Endothelial cell of umbilical vein (primary cell): ENCODE results near the gene RNF224. TPM values are rescaled to one million over a fixed set of nuclear protein-coding genes. Genes with fewer than 3 reads are reported as not detected.

Source experiments
- BruUV-seq: library from RNA; stranded (reverse); fragments of 400-500 nt; replicated peaks from 2 replicates; lab custom pipeline; 2021; lab: Mats Ljungman, UMichigan
- CTCF ChIA-PET: fragments of 300-600, 350-600 bp; sonication (Branson Sonifier 250); formaldehyde crosslinking; loops from one replicate; lab custom pipeline; 2021; ENCODE audit warnings: antibody characterized with exemption, inconsistent platforms; lab: Charles Lee
- POLR2A ChIA-PET: fragments of 300-600, 350-600 bp; sonication (Branson Sonifier 250); formaldehyde crosslinking; loops from one replicate; lab custom pipeline; 2021; ENCODE audit warnings: antibody characterized with exemption, inconsistent platforms; lab: Charles Lee
- DNase-seq: peaks from one replicate; pipeline ENCODE4 v3.0.0-alpha.2; 2011; ENCODE audit warnings: low read depth, low spot score
- FAIRE-seq: peaks from 2 replicates; lab custom pipeline; 2011; peaks lifted over from hg19 to GRCh38; lab: Jason Lieb, UNC
- H2AFZ ChIP-seq: 2 replicates; pipeline ENCODE4 v1.6.0; 2012; ENCODE audit warnings: low read depth, low read length, control low read depth, inconsistent platforms
- H3K27ac ChIP-seq: 2 replicates; pipeline ENCODE4 v1.5.1; 2011; ENCODE audit warnings: low read depth, mild to moderate bottlenecking, control low read depth, low read length, moderate library complexity; ENCODE audit not compliant: insufficient read depth
- H3K27me3 ChIP-seq, 2 experiments: 2 replicates each; pipeline versions ENCODE4 v1.6.0 to v1.6.1; 2011; ENCODE audit warnings: low read length in 2 of 2, mixed read lengths in 1 of 2; ENCODE audit not compliant: control insufficient read depth in 2 of 2, insufficient read depth in 2 of 2
- H3K36me3 ChIP-seq, 2 experiments: 2 replicates in 1 of 2; 3 replicates in 1 of 2; pipeline ENCODE4 v1.5.1; 2011; ENCODE audit warnings: low read length in 2 of 2, mild to moderate bottlenecking in 1 of 2, moderate library complexity in 1 of 2; ENCODE audit not compliant: control insufficient read depth in 2 of 2, insufficient read depth in 2 of 2; ENCODE audit errors: extremely low read depth in 1 of 2
- H3K4me1 ChIP-seq: 3 replicates; pipeline ENCODE4 v1.5.1; 2011; ENCODE audit warnings: mild to moderate bottlenecking, low read length; ENCODE audit not compliant: control insufficient read depth, insufficient read depth; ENCODE audit errors: extremely low read depth
- H3K4me2 ChIP-seq: 2 replicates; pipeline ENCODE4 v1.6.1; 2011; ENCODE audit warnings: low read length, control low read depth, mixed read lengths; ENCODE audit not compliant: insufficient read depth
- H3K4me3 ChIP-seq, 3 experiments: fragments of 200-600 bp in 1 of 3; sonication (generic), shearing (Covaris generic) in 1 of 3; replicated peaks in 1 of 3; 2 replicates each; pipeline ENCODE4 v1.5.1; 2011 to 2016; ENCODE audit warnings: control low read depth in 3 of 3, low read length in 3 of 3, mild to moderate bottlenecking in 2 of 3, inconsistent platforms in 1 of 3, low read depth in 1 of 3, moderate library complexity in 1 of 3; ENCODE audit not compliant: insufficient read depth in 1 of 3
- H3K79me2 ChIP-seq: 2 replicates; pipeline ENCODE4 v1.6.0; 2012; ENCODE audit warnings: low read length, inconsistent platforms; ENCODE audit not compliant: control insufficient read depth, insufficient read depth
- H3K9ac ChIP-seq: replicated peaks from 2 replicates; pipeline ENCODE3; 2011; ENCODE audit warnings: low read length, control low read depth; ENCODE audit not compliant: insufficient read depth; ENCODE audit errors: extremely low read depth
- H3K9me1 ChIP-seq: replicated peaks from 3 replicates; pipeline ENCODE4 v1.6.0; 2011; ENCODE audit warnings: mild to moderate bottlenecking, low read length; ENCODE audit not compliant: control insufficient read depth, insufficient read depth; ENCODE audit errors: extremely low read depth
- H3K9me3 ChIP-seq: replicated peaks from 2 replicates; pipeline ENCODE4 v1.5.1; 2012; ENCODE audit warnings: low read length, inconsistent platforms; ENCODE audit not compliant: control insufficient read depth, insufficient read depth
- H4K20me1 ChIP-seq: replicated peaks from 2 replicates; pipeline ENCODE3; 2011; ENCODE audit warnings: mild to moderate bottlenecking, low read length; ENCODE audit not compliant: control insufficient read depth, insufficient read depth; ENCODE audit errors: extremely low read depth
- EZH2 ChIP-seq: IDR thresholded peaks from 2 replicates; pipeline ENCODE4 v1.6.1; 2012; ENCODE audit warnings: borderline replicate concordance, low read depth, mild to moderate bottlenecking, moderate library complexity, low read length, inconsistent platforms; ENCODE audit not compliant: severe bottlenecking
- FOS ChIP-seq: IDR thresholded peaks from 2 replicates; pipeline ENCODE4 v1.6.1; 2011; ENCODE audit warnings: mild to moderate bottlenecking, low read length, moderate library complexity, borderline replicate concordance; ENCODE audit not compliant: insufficient read depth
- GATA2 ChIP-seq: IDR thresholded peaks from 2 replicates; pipeline ENCODE4 v1.7.0; 2011; ENCODE audit warnings: low read depth, mild to moderate bottlenecking, moderate library complexity, mixed read lengths, low read length; ENCODE audit not compliant: insufficient read length, insufficient read depth
- JUN ChIP-seq: IDR thresholded peaks from 2 replicates; pipeline ENCODE4 v1.6.1; 2011; ENCODE audit warnings: borderline replicate concordance, low read depth; ENCODE audit not compliant: insufficient read length, insufficient read depth
- MYC ChIP-seq: IDR thresholded peaks from one replicate; pipeline ENCODE4 v1.6.1; 2011; ENCODE audit warnings: mild to moderate bottlenecking, low read depth, low read length
- POLR2A ChIP-seq: IDR thresholded peaks from 2 replicates; pipeline ENCODE4 v1.6.1; 2012; ENCODE audit warnings: low read depth, mild to moderate bottlenecking, control low read depth, low read length
- POLR2AphosphoS5 ChIP-seq: IDR thresholded peaks from 2 replicates; pipeline ENCODE4 v1.6.1; 2012; ENCODE audit warnings: low read depth, mild to moderate bottlenecking, control low read depth, low read length, moderate library complexity; ENCODE audit not compliant: insufficient read depth
- dilution Hi-C: fragments of 300-500 bp; cut with MboI; formaldehyde crosslinking; loops from one replicate; pipeline ENCODE4 v1.15.0; 2019; ENCODE audit warnings: low sequenced_read_pairs; ENCODE audit not compliant: extremely low pct_ligation_motif_present
- intact Hi-C: fragments of 100-400 bp; cut with micrococcal nuclease; formaldehyde crosslinking; loops from one replicate; pipeline ENCODE4 v1.10.0; 2022
- polyA plus RNA-seq, 4 experiments: library from polyadenylated mRNA; depleted of rRNA in 3 of 4; stranded (reverse) in 3 of 4; unstranded in 1 of 4; fragments of >200 nt; gene quantifications; 2 replicates each; pipeline versions ENCODE4 v1.2.1 to v1.2.3, GENCODE V29; 2011 to 2012; ENCODE audit warnings: missing spikeins in 1 of 4
- total RNA-seq: library from RNA; stranded (reverse); gene quantifications from 2 replicates; pipeline ENCODE4 v1.2.3, GENCODE V29; 2021
- TF ChIP-seq, protein P1 (sequence below): IDR thresholded peaks from 2 replicates; pipeline ENCODE4 v1.6.1; 2011; ENCODE audit not compliant: insufficient read depth, insufficient read length
- TF ChIP-seq, protein P2 (sequence below), 2 donors: IDR thresholded peaks; 1 replicate in 1 of 2; 2 replicates in 1 of 2; pipeline ENCODE4 v1.5.1; 2011; ENCODE audit warnings: low read length in 2 of 2, mild to moderate bottlenecking in 2 of 2, moderate library complexity in 2 of 2, control low read depth in 1 of 2, inconsistent platforms in 1 of 2, low read depth in 1 of 2; ENCODE audit not compliant: insufficient read depth in 1 of 2; ENCODE audit errors: extremely low read depth in 1 of 2

RNF224 gene
- total and polyA plus RNA-seq, 2 donors (not counting 3 experiments of a cell fraction or from before 2014, with no cell fraction given): not detected

DNA sequence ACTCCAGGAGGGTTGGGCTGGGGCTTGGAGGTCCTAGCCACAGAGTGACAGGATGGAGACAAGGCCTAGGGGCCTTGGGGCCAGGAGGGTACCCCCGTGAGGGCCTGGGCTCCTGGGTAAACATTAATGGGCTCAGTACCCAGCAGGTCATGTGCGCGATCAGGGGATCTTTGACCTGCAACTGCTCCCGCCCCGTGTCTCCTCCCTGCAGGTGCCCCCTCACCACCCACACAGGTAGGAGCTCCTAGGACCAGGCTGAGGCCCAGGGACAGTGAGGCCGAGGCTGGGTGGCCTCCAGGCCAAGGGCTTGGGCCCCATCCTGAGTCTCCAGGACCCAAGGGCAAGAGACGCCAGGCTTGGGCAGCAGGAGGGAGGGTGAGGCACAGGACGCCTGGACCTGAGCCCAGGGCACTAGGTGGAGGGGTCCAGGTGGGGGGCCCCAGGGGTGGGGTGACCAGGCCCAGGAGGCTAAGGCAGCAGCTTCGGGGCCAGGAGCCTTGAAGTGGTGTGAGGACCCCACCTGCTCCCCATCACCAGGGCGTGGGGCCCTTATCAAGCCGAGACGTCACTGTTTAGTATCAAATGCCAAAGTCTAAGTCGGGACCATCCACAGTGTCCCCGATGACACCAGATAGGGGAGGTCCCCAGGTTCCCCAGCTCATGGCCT lies 3.5 kb downstream of the RNF224 start, which contains the start of gene SLC34A3:
SLC34A3 (plus strand) TSS at position 197 of the 667 bp plus-strand sequence. CDS start 802 bp downstream, outside the sequence.
- Histone ChIP-seq H3K79me2 (no peaks in the 10 kb centered on the region), H3K4me1 (no peaks in the 10 kb centered on the region), H3K27ac (no peak within 1 kb of the TSS), H2AFZ (no peak within 1 kb of the TSS), H3K27me3 (no peaks in the 10 kb centered on the region), H3K9me3 (no peaks in the 10 kb centered on the region), H3K9me1 (no peaks in the 10 kb centered on the region), H3K4me3 (no peak within 1 kb of the TSS), H3K9ac (no peak within 1 kb of the TSS), H4K20me1 (no peaks in the 10 kb centered on the region), H3K36me3 (no peaks in the 10 kb centered on the region), H3K4me2 (no peak within 1 kb of the TSS)
- intact Hi-C loops: no loop called here
- ChIA-PET CTCF (no interaction called here), POLR2A (interaction anchor here (2.6 kb wide), 1 partner anchor 10 kb away, joined by 6 read pairs; the partner anchor contains the start of gene TUBB4B)
- dilution Hi-C loops: no loop called here
- FAIRE-seq (no peak), DNase-seq (no peak)
- BruUV-seq: no TSS peak
- no peak for TF ChIP-seq FOS
- TF ChIP-seq GATA2: no peak
- TF ChIP-seq, protein P1, sequence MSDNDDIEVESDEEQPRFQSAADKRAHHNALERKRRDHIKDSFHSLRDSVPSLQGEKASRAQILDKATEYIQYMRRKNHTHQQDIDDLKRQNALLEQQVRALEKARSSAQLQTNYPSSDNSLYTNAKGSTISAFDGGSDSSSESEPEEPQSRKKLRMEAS: no peak
- TF ChIP-seq POLR2A: no peak
- no peak for TF ChIP-seq JUN
- TF ChIP-seq, protein P2, sequence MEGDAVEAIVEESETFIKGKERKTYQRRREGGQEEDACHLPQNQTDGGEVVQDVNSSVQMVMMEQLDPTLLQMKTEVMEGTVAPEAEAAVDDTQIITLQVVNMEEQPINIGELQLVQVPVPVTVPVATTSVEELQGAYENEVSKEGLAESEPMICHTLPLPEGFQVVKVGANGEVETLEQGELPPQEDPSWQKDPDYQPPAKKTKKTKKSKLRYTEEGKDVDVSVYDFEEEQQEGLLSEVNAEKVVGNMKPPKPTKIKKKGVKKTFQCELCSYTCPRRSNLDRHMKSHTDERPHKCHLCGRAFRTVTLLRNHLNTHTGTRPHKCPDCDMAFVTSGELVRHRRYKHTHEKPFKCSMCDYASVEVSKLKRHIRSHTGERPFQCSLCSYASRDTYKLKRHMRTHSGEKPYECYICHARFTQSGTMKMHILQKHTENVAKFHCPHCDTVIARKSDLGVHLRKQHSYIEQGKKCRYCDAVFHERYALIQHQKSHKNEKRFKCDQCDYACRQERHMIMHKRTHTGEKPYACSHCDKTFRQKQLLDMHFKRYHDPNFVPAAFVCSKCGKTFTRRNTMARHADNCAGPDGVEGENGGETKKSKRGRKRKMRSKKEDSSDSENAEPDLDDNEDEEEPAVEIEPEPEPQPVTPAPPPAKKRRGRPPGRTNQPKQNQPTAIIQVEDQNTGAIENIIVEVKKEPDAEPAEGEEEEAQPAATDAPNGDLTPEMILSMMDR (IDR thresholded peaks at IDR 0.05; ENCODE audit: extremely low read depth in 1 of 2, insufficient read depth in 1 of 2, low read depth in 1 of 2, low read length in 2 of 2): no peak
- TF ChIP-seq POLR2AphosphoS5: no peak
- no peak for TF ChIP-seq MYC
- TF ChIP-seq EZH2: no peak
